Stimulated activated CD4-positive, alpha-beta T cell treated with anti-CD3 and anti-CD28 coated beads, Interleukin-1b, Interleukin-23, amount 100 ng/mL, for 24 hours (primary cell): ENCODE measurements around the gene PARD3.

ENCODE experiments used
- DNase-seq, 4 experiments: peaks; one replicate each; pipeline ENCODE4 v3.0.0-alpha.2; 2020; ENCODE audit warnings: low read depth in 4 of 4, low spot score in 1 of 4

Gene PARD3

GRCh38 chr10:34587680-34588019, 227.4 kb downstream of the PARD3 start:
- DNase-seq = no peak

GRCh38 chr10:34587002-34587679, 228.0 kb downstream of the PARD3 start:
- DNase-seq = no peak

- DNase-seq = no peak
These were observed 229.5 kb downstream of the PARD3 start for GRCh38 chr10:34585422-34586112.

- no peak for DNase-seq
These were observed 230.9 kb downstream of the PARD3 start for GRCh38 chr10:34584164-34584563.

GRCh38 chr10:34581801-34582532, 233.1 kb downstream of the PARD3 start:
- DNase-seq = no peak

- no peak for DNase-seq
These were observed 234.5 kb downstream of the PARD3 start for GRCh38 chr10:34580643-34581042.

- no peak for DNase-seq
These were observed 234.9 kb downstream of the PARD3 start for GRCh38 chr10:34580214-34580613.

- DNase-seq = no peak
These were observed 236.6 kb downstream of the PARD3 start for GRCh38 chr10:34578468-34578867.

- no peak for DNase-seq
These were observed 238.3 kb downstream of the PARD3 start for GRCh38 chr10:34576797-34577196.

GRCh38 chr10:34575882-34576281, 239.2 kb downstream of the PARD3 start:
- no peak for DNase-seq

- DNase-seq = no peak
These were observed 240.7 kb downstream of the PARD3 start for GRCh38 chr10:34574353-34574934.

- DNase-seq = no peak
These were observed 244.2 kb downstream of the PARD3 start for GRCh38 chr10:34570887-34571286.

- no peak for DNase-seq
These were observed 247.3 kb downstream of the PARD3 start for GRCh38 chr10:34567659-34568253.

- no peak for DNase-seq
These were observed 249.2 kb downstream of the PARD3 start for GRCh38 chr10:34565934-34566333.

GRCh38 chr10:34558093-34558583, 257.0 kb downstream of the PARD3 start:
- DNase-seq = no peak

GRCh38 chr10:34557173-34557572, 257.9 kb downstream of the PARD3 start:
- no peak for DNase-seq

- DNase-seq = no peak
These were observed 259.4 kb downstream of the PARD3 start for GRCh38 chr10:34555653-34556052.

- no peak for DNase-seq
These were observed 261.3 kb downstream of the PARD3 start for GRCh38 chr10:34553747-34554146.

- DNase-seq = no peak
These were observed 263.8 kb downstream of the PARD3 start for GRCh38 chr10:34551295-34551694.

- no peak for DNase-seq
These were observed 265.1 kb downstream of the PARD3 start for GRCh38 chr10:34549953-34550352.

- no peak for DNase-seq
These were observed 266.1 kb downstream of the PARD3 start for GRCh38 chr10:34549001-34549400.
